OCI-LY3 (cell line): Measurements from ENCODE around the gene TSEN2.

Source experiments
- EZH2phosphoT487 ChIP-seq: fragments of 200-600 bp; shearing (Covaris generic); IDR thresholded peaks from 2 replicates; pipeline ENCODE4 v1.6.1; 2018; ENCODE audit warnings: antibody characterized with exemption, mixed run types, low read depth
- TF ChIP-seq, protein P1 (sequence below): fragments of 200-600, 300-600 bp; sonication (generic); IDR thresholded peaks from 2 replicates; pipeline ENCODE4 v1.5.1; 2014; ENCODE audit warnings: antibody characterized with exemption, low read length, low read depth

- TF ChIP-seq, protein P1, sequence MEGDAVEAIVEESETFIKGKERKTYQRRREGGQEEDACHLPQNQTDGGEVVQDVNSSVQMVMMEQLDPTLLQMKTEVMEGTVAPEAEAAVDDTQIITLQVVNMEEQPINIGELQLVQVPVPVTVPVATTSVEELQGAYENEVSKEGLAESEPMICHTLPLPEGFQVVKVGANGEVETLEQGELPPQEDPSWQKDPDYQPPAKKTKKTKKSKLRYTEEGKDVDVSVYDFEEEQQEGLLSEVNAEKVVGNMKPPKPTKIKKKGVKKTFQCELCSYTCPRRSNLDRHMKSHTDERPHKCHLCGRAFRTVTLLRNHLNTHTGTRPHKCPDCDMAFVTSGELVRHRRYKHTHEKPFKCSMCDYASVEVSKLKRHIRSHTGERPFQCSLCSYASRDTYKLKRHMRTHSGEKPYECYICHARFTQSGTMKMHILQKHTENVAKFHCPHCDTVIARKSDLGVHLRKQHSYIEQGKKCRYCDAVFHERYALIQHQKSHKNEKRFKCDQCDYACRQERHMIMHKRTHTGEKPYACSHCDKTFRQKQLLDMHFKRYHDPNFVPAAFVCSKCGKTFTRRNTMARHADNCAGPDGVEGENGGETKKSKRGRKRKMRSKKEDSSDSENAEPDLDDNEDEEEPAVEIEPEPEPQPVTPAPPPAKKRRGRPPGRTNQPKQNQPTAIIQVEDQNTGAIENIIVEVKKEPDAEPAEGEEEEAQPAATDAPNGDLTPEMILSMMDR, result peak; percentile 23; the same call in 1 of the 2 replicates
- no peak for TF ChIP-seq EZH2phosphoT487
Measured at GRCh38 chr3:12484198-12484982, at the start of gene TSEN2.
